ENCODE results near the gene SIVA1. TPM values are rescaled to one million over a fixed set of nuclear protein-coding genes. Genes with fewer than 3 reads are reported as not detected.
"Not testable (repeated sequence)": the region's sequence is repeated elsewhere in the genome, so short reads cannot be mapped to it uniquely, and the experiment has no call there.

SIVA1 gene
- total RNA-seq, 4 donors from 2014 or later = 141 to 262 (median 167) TPM

DNA sequence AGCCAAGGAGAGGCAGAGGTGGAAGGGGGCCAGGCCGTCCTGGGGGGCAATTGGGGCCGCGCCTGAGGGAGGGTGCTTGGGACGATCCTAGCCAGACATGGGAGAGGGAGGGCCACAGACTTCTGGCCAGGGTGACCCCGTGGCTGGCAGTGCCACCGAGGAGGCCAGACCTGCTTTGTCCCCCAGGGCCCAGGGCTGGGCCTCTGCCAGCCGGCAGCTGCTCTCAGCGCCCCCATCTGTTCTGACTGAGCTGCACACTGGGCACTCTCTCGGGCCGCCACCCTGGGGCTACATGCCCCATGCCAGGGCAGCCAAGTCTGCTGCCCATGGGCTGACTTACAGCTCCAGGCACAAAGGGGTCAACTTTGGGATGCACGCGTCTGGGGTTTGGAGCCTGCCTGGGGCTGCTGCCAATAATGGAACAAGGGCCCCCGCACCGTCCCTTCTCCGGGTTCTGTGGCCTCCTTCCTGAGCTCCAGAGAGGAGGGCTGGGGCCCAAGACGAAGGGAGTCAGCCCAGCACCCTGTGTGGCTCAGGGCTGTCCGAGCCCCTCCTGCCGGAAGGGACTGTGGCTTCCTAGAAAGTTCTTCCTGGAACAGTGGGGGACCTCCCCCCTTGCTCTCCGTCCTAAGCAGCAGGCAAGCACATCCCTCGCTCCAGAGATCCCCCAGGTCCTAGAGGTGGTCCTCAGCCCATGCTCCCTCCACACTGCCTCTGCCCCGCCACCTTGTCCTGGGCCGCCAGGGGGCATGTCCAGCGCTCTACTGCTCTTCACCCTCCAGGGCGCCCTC lies 27.8 kb upstream of the SIVA1 start:
- peak; percentile 1 for ATAC-seq (ENCODE audit: low FRiP score)
- DNase-seq (ENCODE audit: low spot score) = no peak
- TF ChIP-seq, protein P1, sequence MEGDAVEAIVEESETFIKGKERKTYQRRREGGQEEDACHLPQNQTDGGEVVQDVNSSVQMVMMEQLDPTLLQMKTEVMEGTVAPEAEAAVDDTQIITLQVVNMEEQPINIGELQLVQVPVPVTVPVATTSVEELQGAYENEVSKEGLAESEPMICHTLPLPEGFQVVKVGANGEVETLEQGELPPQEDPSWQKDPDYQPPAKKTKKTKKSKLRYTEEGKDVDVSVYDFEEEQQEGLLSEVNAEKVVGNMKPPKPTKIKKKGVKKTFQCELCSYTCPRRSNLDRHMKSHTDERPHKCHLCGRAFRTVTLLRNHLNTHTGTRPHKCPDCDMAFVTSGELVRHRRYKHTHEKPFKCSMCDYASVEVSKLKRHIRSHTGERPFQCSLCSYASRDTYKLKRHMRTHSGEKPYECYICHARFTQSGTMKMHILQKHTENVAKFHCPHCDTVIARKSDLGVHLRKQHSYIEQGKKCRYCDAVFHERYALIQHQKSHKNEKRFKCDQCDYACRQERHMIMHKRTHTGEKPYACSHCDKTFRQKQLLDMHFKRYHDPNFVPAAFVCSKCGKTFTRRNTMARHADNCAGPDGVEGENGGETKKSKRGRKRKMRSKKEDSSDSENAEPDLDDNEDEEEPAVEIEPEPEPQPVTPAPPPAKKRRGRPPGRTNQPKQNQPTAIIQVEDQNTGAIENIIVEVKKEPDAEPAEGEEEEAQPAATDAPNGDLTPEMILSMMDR (IDR thresholded peaks at IDR 0.05) = no peak

DNA sequence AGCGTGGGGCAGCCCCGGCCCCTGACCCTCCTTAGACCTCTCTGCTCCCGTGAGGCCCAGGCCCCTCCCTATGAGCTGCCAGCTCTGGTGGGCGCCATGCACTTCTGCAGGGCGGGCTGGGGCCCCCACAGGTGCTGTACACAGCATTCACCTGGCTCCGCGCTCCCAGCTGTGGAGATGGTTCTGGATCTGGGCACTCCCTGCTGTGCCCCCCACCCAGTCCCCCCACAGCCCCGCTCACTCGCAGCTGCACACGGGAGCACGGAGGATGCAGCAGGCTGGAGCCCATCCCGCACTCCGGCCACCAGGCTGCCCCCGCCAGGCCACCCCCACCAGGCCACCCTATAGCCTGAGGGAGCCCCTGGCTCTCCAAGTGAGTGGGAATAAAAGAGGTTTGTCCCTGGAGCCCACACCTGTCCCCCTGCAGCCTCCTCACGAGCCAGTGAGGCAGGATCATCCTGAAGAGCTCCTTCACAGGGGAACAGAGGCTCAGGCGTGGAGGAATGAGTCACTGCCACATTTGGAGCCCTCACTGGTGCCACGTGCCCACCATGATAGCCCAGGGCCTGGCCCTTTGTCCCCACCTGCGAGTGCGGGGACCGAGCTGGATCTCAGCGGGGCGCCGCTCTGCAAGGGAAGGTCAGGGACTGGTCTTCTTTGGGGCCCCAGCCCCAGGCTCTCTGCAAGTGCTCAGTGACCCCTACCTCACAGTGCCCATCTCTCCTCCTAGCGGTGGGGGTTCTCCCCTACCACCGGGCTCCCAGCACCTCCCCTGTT lies 27.0 kb upstream of the SIVA1 start:
- TF ChIP-seq, protein P1 (IDR thresholded peaks at IDR 0.05) = no peak
- no peak for DNase-seq (ENCODE audit: low spot score)
- ATAC-seq (ENCODE audit: low FRiP score) = peak; percentile 1

DNA sequence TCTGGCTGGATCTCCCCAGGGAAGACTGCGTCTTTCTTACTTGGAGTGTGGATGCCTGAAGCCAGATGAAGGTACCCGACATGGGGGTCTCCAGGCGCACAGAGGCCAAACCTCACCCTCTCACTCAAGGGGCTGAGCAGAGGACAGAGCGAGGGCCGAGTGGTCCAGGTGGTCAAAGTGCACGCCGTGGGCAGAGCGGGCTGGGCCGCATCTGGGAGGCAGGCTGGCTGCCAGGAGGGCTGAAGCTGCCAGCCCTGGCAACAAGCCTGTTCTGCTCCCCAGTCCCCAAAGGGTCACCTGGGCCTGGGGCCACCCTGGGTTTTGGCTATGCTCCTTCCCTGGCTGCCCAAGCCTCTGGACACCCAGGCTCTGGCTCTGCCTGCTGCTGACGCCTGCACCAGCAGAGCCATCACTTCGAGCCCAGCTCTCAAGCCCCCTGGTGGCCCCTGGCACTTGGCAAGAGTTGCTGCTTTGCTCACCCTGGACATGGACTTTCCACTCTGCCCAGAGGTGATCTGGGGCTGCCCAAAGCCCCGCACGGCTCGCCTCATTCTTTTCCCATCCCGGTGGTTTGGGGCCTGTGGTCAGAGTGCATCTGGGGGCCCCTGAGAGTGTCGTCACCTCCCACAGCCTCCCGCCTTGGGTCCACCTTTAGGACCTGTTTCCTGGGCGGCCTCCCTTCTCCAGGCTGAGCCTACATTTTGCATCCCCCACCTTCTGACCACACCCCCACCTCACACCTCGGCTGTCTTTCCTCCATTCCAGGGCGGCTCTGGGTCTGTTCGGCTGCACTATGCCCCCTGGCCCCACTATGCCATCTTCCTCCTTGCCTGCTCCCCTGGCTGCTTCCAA lies 26.1 kb upstream of the SIVA1 start:
- DNase-seq (ENCODE audit: low spot score) (no peak), ATAC-seq (ENCODE audit: low FRiP score) (no peak)
- TF ChIP-seq, protein P1 (IDR thresholded peaks at IDR 0.05) = no peak

DNA sequence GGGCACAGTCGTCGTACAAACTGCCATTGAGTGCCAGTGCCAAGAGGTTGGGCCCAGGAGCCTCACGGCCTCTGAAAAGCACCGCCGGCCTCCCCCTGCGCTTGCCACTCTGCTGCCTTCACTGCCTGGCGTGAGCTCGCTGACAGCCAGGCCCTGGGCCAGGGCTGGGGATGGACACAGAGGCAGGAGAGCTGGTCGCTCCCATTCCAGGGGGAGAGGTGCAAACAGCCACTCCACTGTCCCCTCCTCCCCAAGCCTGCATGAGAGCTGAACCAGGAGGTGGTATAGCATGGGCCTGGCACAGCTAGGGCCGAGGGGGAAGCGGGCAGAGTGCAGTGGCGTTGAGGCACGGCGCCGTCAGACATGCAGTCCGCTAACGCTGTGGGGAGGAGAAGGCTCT lies 24.3 kb upstream of the SIVA1 start:
- no peak for DNase-seq (ENCODE audit: low spot score)

DNA sequence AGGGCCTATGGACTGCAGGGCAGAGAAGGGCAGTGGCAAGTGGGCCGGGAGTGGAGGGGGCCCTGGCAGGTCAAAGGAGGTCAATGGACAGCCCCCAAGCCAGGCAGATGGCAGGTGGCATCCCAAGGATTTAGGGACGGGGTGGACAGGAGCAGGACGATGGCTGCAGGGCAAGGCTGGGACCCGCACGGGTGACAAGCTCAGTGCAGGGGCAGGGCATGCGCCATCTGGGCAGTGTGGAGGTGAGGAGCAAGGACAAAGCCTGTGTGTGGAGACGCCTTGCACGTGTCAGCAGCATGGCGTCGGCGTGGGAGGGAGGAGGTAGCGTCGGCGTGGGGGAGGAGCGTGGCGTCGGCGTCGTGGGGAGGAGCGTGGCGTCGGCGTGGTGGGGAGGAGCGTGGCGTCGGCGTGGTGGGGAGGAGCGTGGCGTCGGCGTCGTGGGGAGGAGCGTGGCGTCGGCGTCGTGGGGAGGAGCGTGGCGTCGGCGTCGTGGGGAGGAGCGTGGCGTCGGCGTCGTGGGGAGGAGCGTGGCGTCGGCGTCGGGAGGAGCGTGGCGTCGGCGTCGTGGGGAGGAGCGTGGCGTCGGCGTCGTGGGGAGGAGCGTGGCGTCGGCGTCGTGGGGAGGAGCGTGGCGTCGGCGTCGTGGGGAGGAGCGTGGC lies 23.6 kb upstream of the SIVA1 start:
- ATAC-seq (ENCODE audit: low FRiP score); DNase-seq (ENCODE audit: low spot score): not testable (repeated sequence)

More for the DNA sequence above, 24.3 kb upstream of the SIVA1 start:
- TF ChIP-seq, protein P1 (IDR thresholded peaks at IDR 0.05) = no peak
- no peak for ATAC-seq (ENCODE audit: low FRiP score)

DNA sequence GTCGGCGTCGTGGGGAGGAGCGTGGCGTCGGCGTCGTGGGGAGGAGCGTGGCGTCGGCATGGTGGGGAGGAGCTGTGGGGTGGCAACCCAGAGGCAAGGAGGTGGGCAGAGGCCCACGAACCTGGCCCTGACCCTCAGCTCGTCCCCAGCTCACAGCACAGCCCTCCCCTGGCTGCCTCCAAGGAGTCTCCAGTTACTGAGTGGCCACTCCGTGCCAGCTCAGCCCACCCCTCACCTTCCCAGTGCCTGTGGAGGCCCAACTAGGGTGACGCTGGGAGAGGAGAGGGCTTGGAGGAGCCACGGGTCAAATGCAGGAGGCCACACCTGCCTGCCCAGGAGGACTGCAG lies 23.1 kb upstream of the SIVA1 start:
- DNase-seq (ENCODE audit: low spot score) (no peak), ATAC-seq (ENCODE audit: low FRiP score) (no peak)
- TF ChIP-seq, protein P1 (IDR thresholded peaks at IDR 0.05) = no peak
